Measurements from ENCODE around the gene MMS19.

The MMS19 gene

DNA sequence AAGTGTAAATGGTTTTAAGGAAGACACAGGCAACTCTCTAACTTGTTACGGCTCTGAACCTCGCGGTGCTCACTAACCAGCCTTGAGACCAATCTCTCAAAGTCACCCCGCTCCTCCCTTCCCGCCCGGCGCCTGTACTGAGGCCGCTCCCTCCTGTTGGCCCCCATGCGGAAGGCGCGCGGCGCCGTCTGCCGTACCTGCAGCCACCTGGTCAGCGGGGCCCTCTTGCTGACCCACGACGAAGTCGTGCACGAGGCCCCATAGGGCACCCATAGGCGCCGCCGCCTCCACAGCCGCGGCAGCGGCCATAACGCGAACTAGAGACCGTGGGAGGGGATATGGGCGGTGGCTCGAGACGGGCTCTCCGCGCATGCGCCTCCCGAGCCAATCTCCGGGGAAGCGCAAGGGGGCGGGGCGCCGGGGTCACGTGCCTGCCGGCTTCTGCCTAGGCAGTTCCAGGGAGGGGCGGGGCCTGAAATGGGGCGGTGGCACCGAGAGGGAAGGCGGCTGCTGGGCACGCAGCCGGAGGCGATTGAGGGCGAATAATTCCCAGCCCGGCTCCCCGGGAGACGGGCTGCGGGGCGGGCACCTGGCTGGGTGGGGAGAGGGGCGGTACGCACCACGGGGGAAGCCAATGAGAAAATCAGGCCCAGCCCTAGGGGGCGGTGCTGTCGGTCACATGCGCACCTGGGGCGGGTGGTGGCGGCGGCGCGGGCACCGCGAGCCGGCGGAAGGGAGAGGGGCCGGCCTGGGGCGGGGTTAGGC is at the start of gene MMS19:
Gene MMS19, minus strand, starts transcription at position 347 of the 765 bp plus-strand sequence. Its CDS starts 38 bp downstream, at position 309.
- TF ChIP-seq, protein P1, sequence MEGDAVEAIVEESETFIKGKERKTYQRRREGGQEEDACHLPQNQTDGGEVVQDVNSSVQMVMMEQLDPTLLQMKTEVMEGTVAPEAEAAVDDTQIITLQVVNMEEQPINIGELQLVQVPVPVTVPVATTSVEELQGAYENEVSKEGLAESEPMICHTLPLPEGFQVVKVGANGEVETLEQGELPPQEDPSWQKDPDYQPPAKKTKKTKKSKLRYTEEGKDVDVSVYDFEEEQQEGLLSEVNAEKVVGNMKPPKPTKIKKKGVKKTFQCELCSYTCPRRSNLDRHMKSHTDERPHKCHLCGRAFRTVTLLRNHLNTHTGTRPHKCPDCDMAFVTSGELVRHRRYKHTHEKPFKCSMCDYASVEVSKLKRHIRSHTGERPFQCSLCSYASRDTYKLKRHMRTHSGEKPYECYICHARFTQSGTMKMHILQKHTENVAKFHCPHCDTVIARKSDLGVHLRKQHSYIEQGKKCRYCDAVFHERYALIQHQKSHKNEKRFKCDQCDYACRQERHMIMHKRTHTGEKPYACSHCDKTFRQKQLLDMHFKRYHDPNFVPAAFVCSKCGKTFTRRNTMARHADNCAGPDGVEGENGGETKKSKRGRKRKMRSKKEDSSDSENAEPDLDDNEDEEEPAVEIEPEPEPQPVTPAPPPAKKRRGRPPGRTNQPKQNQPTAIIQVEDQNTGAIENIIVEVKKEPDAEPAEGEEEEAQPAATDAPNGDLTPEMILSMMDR (IDR thresholded peaks at IDR 0.05; ENCODE audit: borderline replicate concordance, extremely low read depth, low read length, poor library complexity, severe bottlenecking) = no peak
- TF ChIP-seq EZH2 (IDR thresholded peaks at IDR 0.05; ENCODE audit: borderline replicate concordance, low read depth, low read length, severe bottlenecking) = no peak
- peak within 1 kb of the TSS; percentile 92 for H3K4me2 ChIP-seq (ENCODE audit: insufficient read depth, low read length)
- DNase-seq = peak; percentile 100

DNA sequence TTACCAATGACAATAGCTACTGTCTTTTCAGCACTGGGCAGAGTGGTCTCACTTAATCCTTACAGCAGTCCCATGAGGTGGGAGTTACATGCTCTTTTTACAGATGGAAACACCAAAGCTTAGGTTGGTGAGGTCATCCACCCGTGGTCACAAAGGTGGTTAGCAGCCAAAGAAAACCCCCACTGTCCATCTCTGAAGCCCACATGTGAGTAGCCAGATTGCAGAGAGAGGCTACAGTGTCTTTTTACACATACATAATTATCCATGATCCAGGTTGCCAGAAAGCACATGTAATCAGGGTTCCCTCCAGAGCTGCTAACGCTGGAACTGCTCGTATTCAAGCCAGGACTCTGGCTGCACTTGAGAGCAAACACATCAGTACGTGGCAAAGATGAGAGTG is 49.7 kb upstream of the MMS19 start:
- H2AFZ ChIP-seq (ENCODE audit: low read depth, low read length) = no peak overlapping the region
- ATAC-seq (ENCODE audit: insufficient read depth, low read depth) (no peak), DNase-seq (no peak)
- no peaks in the 10 kb centered on the region for H4K20me1 ChIP-seq (ENCODE audit: insufficient read depth, low read length)
- H3K9ac ChIP-seq (ENCODE audit: low read depth, low read length) = no peak overlapping the region
- TF ChIP-seq EZH2 (IDR thresholded peaks at IDR 0.05; ENCODE audit: borderline replicate concordance, low read depth, low read length, severe bottlenecking) = no peak
- TF ChIP-seq, protein P1 (IDR thresholded peaks at IDR 0.05; ENCODE audit: borderline replicate concordance, extremely low read depth, low read length, poor library complexity, severe bottlenecking) = no peak
- H3K36me3 ChIP-seq (ENCODE audit: insufficient read depth, low read length) = no peaks in the 10 kb centered on the region
- H3K79me2 ChIP-seq (ENCODE audit: insufficient read depth, low read length) = no peaks in the 10 kb centered on the region
- no peak overlapping the region for H3K27ac ChIP-seq (ENCODE audit: low read length)
- H3K27me3 ChIP-seq (ENCODE audit: insufficient read depth, low read length, poor library complexity) = no peaks in the 10 kb centered on the region
- no peak overlapping the region for H3K4me3 ChIP-seq (ENCODE audit: low read depth in 1 of 2, low read length in 2 of 2)
- no peaks in the 10 kb centered on the region for H3K9me3 ChIP-seq (ENCODE audit: insufficient read depth, low read length, severe bottlenecking)
- no peak overlapping the region for H3K4me2 ChIP-seq (ENCODE audit: insufficient read depth, low read length)
- no peaks in the 10 kb centered on the region for H3K4me1 ChIP-seq (ENCODE audit: insufficient read depth, low read length)

More for the DNA sequence above, at the start of gene MMS19:
- Histone ChIP-seq H3K9me3 (ENCODE audit: insufficient read depth, low read length, severe bottlenecking) (no peaks in the 10 kb centered on the region), H3K27ac (ENCODE audit: low read length) (peak within 1 kb of the TSS; percentile 81), H3K36me3 (ENCODE audit: insufficient read depth, low read length) (peaks cover 13% of the 10 kb centered on the region), H3K4me3 (ENCODE audit: low read depth in 1 of 2, low read length in 2 of 2) (peak within 1 kb of the TSS; percentile 61 to 94), H3K9ac (ENCODE audit: low read depth, low read length) (peak within 1 kb of the TSS; percentile 70), H4K20me1 (ENCODE audit: insufficient read depth, low read length) (peaks cover 52% of the 10 kb centered on the region), H3K27me3 (ENCODE audit: insufficient read depth, low read length, poor library complexity) (peaks cover 29% of the 10 kb centered on the region), H3K79me2 (ENCODE audit: insufficient read depth, low read length) (peaks cover 49% of the 10 kb centered on the region), H3K4me1 (ENCODE audit: insufficient read depth, low read length) (peaks cover 40% of the 10 kb centered on the region), H2AFZ (ENCODE audit: low read depth, low read length) (peak within 1 kb of the TSS; percentile 92)
- peak; percentile 86 for ATAC-seq (ENCODE audit: insufficient read depth, low read depth)

- Histone ChIP-seq H3K27me3 (ENCODE audit: insufficient read depth, low read length, poor library complexity) (no peaks in the 10 kb centered on the region), H4K20me1 (ENCODE audit: insufficient read depth, low read length) (no peaks in the 10 kb centered on the region), H3K9me3 (ENCODE audit: insufficient read depth, low read length, severe bottlenecking) (no peaks in the 10 kb centered on the region), H3K79me2 (ENCODE audit: insufficient read depth, low read length) (no peaks in the 10 kb centered on the region), H3K4me1 (ENCODE audit: insufficient read depth, low read length) (no peaks in the 10 kb centered on the region), H3K4me2 (ENCODE audit: insufficient read depth, low read length) (no peak overlapping the region), H3K36me3 (ENCODE audit: insufficient read depth, low read length) (no peaks in the 10 kb centered on the region), H2AFZ (ENCODE audit: low read depth, low read length) (no peak overlapping the region), H3K9ac (ENCODE audit: low read depth, low read length) (no peak overlapping the region), H3K27ac (ENCODE audit: low read length) (no peak overlapping the region), H3K4me3 (ENCODE audit: low read depth in 1 of 2, low read length in 2 of 2) (no peak overlapping the region)
- DNase-seq (no peak), ATAC-seq (ENCODE audit: insufficient read depth, low read depth) (no peak)
- TF ChIP-seq, protein P1 (IDR thresholded peaks at IDR 0.05; ENCODE audit: borderline replicate concordance, extremely low read depth, low read length, poor library complexity, severe bottlenecking) = no peak
- no peak for TF ChIP-seq EZH2 (IDR thresholded peaks at IDR 0.05; ENCODE audit: borderline replicate concordance, low read depth, low read length, severe bottlenecking)
Observed at GRCh38 chr10:97547271-97547600, 49.0 kb upstream of the MMS19 start.

Data from DND-41 (cell line).